ENCODE measurements around the gene THNSL1.
"Not testable (repeated sequence)": the region's sequence is repeated elsewhere in the genome, so short reads cannot be mapped to it uniquely, and the experiment has no call there.

THNSL1 gene, protein sequence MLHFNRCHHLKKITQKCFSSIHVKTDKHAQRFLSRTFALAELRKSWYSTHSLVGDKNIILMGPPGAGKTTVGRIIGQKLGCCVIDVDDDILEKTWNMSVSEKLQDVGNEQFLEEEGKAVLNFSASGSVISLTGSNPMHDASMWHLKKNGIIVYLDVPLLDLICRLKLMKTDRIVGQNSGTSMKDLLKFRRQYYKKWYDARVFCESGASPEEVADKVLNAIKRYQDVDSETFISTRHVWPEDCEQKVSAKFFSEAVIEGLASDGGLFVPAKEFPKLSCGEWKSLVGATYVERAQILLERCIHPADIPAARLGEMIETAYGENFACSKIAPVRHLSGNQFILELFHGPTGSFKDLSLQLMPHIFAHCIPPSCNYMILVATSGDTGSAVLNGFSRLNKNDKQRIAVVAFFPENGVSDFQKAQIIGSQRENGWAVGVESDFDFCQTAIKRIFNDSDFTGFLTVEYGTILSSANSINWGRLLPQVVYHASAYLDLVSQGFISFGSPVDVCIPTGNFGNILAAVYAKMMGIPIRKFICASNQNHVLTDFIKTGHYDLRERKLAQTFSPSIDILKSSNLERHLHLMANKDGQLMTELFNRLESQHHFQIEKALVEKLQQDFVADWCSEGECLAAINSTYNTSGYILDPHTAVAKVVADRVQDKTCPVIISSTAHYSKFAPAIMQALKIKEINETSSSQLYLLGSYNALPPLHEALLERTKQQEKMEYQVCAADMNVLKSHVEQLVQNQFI

DNA sequence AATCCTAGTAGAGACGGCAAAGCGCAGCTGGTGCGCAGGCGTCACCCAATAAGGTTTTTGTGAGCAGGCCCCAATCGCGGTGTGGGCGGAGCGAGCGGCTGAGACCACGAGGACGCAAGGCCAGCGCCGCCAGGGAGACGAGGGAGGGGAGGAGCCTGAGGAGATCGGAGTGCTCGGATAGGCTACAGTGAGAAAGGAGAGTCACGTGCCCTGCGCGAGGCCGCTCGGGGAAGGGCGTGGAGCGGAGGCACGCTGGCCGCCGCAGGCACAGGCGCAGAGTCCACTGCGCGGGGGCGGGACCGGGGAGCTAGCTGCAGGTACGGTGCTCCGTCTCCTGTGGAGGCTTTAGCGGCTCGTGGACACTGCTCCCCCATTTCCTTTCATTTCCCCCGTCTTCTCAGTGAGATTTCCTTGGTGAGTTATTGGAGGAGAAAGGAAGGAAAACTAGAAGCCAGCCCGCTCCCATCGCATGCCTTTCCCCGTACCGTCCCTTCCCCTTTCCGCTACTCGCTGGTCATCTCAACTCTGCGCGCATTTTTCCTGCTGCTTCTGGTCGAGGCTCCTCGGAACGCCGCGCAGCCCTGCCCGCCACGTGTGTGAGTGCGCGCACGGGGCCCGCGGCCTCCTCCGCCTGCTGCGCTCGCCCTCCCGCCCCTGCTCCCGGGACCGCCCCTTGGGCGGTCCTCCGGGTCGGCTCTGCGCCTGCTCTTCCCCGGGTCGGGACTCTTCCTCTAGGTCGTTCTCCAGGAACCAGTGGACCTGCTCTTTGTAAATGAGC lies at the start of gene THNSL1:
THNSL1 (plus strand) TSS at position 237 of the 778 bp plus-strand sequence. CDS start 6,612 bp downstream, outside the sequence.
- peak; percentile 98 for DNase-seq

- no peak for DNase-seq
These were observed 49.4 kb upstream of the THNSL1 start for GRCh38 chr10:24966962-24967481.

DNA sequence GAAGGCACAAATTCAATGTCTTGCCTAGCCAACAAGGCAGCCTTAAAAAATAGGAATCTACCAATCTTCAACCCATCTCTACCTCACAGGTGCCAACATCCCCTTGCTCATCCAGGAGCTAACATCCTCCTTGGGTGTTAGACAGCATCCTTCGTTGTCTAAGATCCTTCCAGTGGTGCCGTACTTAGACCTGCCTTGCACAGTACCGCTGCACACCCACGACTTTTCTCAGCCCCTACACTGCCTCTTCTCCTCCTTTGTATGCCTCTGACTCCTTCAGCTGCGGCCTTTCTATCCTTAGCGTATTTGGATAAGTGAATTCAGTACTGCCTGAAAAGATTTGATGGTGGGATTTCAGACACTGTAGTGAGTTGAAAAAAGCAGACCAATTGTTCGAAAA lies 48.1 kb upstream of the THNSL1 start:
- no peak for DNase-seq

GRCh38 chr10:24968951-24969350 lies 47.5 kb upstream of the THNSL1 start:
- DNase-seq, result not testable (repeated sequence)

- DNase-seq, result no peak
These were observed 46.6 kb upstream of the THNSL1 start for GRCh38 chr10:24969841-24970281.

GRCh38 chr10:24971374-24971773 lies 45.0 kb upstream of the THNSL1 start:
- DNase-seq, result no peak

GRCh38 chr10:24973163-24973562 lies 43.2 kb upstream of the THNSL1 start:
- no peak for DNase-seq

DNA sequence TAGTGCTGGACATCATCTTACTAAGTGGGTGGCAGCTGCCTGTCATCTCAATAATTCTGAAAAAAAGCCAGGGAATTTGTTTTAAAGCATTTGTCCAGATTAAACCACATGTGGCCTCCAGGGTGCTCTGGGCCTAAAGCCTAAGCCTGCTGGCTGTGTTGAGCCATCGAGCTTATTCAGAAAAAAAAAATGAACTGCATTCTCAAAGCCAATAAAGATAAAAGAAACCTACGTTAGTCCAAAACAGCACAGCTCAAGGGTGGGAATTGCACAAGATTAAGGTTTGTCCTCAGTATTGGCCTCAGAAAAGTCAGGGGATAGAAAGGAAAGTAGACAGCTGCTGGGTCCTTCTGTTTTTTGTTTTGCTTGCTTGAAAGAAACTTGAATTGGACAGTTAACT lies 41.4 kb upstream of the THNSL1 start:
- no peak for DNase-seq

- DNase-seq, result no peak
These were observed 36.7 kb upstream of the THNSL1 start for GRCh38 chr10:24979685-24980084.

- DNase-seq, result no peak
These were observed 35.2 kb upstream of the THNSL1 start for GRCh38 chr10:24981161-24981710.

GRCh38 chr10:24982319-24983112 lies 33.9 kb upstream of the THNSL1 start:
- DNase-seq, result no peak

DNA sequence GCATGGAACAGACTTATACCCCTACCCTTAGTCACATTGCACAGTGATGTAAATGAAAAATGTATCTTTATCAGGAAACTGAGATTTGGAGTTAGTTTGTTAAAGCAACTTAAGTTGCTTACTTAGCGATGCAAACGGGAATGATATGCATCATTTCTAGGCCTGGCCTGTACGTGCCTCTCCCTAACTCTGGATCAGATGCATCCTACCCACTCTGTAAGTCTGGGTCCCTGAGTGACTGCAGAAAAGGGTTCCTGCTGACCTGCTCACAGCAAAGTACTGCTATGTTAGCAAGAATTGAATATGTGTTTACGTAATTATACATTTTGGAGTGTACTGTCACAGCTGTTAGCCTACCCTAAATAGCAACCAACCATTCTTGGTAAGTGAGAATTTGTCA lies 33.3 kb upstream of the THNSL1 start:
- DNase-seq, result no peak

- no peak for DNase-seq
These were observed 32.5 kb upstream of the THNSL1 start for GRCh38 chr10:24983946-24984345.

DNA sequence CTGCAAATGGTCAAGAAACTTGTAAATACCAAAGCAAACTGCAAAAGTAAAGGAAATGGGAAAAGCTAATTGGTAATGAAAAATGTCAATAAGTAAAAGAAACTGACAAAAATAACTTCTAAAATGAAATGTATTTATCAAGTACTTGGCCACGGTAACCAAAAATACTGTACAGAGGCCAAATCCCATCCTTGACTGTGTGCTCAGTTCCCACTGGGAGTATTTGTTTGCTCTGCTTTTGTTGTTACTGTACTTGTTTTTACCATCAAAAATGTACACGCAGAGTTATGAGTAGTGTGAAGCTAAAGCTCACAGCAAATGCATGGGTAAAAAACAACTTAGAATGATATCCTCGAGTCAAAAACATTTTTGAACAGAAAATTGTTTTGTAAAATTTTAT lies 31.5 kb upstream of the THNSL1 start:
- DNase-seq, result no peak

DNA sequence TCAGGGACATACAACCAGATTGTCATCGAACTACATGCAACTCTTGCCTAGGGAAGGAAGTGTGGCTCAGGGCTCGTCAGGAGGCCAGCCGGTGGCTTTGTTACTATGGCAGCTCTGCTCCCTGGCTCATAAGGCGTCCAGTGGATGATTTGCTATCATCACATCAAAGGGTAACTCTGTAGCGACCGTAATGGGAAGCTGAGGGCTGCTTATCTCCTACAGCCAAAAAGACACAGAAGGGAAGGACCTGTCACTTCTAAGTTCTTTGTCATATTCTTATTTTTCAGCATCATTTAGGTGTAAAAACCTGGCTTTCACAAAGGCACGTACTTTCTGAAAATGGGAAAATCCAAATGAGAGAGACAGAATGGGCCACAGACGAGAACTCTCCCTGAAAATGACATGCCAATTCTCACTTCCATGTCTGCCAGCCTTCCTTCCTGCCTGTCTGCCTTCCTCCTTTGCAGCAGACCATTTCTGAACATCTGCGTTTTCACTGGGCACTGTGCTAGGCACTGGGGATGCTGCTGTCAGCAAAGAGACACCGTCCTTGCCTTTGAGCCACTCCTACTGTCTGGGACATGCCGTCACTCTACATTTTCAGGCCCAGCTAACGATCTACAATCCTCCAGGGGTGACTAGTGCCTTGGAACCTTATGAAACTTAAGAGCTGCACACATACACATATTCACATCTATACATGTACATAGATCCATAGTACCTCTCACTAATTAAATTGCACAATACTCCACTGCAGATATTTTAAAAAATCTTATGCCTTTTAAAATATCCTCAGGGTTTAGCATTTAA lies 27.4 kb upstream of the THNSL1 start:
- DNase-seq, result no peak

GRCh38 chr10:24989867-24990266 lies 26.5 kb upstream of the THNSL1 start:
- DNase-seq, result no peak

DNA sequence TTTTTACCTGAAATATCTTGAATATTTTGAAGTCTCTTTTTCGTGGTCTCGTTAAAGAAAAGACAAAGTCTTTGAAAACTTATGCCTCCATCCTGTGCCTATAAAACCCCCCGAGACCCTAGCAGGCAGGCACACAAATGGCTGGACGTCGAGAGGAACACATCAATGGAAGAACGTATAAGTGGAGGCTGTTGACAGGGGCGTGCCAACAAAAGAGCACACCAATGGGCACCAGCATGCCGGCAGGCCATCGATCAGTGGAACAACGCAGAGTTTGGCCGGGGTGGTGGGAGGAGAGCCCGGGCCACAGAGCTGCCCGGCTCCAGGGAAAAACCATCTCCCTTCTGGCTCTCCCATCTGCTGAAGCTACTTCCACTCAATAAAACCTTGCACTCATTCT lies 25.1 kb upstream of the THNSL1 start:
- no peak for DNase-seq

DNA sequence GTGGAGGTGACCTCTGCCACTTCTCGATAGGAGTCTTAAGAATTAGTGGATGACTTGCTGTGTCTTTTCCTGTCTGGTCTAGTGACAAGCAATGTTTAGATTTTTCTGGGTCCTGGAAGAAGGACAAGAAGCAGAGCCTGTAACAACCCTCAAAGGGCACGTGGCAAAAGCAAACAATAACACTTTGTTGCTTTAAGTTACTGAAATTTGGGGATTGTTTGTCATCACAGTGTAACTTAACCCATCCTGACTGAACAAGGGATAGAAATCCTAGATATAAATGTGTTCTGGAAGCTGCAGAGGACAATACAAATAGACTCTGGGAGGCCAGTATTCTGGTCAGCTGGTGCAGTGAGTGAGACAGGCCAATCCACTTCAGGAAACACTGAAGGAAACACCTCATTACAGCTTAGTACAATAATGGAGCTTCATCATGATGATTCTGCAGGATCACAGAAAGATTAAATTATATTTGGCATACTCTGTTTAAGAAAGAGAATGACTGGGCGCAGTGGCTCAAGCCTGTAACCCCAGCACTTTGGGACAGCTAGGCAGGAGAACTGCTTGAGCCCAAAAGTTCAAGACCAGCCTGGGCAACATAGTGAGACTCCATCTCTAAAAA lies 23.8 kb upstream of the THNSL1 start:
- no peak for DNase-seq

DNA sequence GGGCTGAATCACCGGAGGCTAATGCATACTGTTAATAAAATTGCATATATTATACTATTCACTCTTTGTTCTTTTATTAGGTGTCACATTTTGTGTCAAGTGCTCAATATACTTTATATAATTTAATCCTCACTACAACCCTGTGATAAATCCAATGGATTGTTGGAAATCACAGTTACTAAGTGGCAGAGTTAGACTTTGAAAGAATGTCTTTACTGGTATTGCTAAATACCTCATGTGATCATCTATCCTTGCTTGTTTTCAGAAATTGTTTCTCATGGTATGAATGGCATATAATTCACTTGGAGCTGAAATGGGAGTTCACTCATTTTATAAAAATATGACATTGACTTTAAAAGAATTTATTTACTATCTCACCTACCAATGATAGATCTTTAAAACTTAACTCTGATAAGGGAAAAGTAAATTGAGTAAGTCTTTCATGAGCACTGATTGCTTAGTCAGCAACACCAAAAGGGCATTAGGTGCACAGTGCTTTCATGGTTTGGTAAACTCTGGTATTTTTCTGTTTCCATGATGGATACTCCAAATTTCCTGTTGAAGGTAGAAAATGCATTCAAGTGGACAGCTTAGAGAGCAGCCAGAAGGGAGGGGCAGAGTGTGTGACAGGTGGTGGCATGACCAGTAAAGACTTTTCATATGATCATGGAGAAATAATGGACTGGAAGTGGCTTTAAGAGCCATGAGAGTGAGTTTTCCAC lies 23.0 kb upstream of the THNSL1 start:
- no peak for DNase-seq

DNA sequence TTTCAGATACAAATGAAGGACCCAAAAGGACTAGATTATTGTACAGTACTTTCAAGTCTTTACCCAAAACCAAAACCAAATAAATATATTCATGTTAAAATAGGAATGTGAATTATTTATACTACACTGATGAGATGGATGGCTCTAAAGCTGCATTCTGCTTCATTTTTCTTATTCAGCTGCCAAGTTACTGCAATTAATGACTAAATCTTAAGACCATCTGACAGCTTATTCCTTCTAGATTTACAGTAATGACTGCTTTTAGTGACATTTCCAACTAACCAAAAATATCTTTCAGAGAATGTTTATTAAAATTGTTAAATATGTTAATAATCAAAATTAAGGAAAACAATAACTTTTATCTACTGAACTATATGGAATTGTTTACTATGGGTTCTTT lies 21.3 kb upstream of the THNSL1 start:
- DNase-seq, result no peak

All from CD4-positive, alpha-beta T cell treated with Interleukin-10 for 1 hour (primary cell).